ENCODE results near the gene IL36G. TPM values are rescaled to one million over a fixed set of nuclear protein-coding genes. Genes with fewer than 3 reads are reported as not detected.

Gene IL36G
- total and polyA plus RNA-seq, 2 donors (not counting 1 experiment from before 2014, with no cell fraction given): not detected

DNA sequence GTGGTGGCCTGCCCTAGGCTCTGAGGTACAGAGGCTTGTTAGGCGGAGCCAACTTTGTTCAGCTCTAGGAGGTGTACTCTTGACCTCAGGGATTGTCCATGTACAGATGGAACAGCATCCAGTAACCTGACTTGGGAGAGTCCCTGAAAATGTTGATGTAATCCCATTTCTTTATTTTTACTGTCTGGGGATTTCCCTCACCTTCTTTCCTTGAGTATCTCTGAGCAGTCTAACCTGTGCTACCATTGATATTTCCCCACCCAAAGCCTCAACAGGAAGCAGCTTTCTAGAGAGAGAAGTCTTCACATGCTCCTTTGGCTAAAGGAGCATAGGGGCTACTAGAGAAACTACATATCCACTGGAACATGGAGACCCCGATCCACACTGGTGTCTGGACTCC lies 37.8 kb downstream of the IL36G start:
- TF ChIP-seq EZH2 (IDR thresholded peaks at IDR 0.05; ENCODE audit: low read length, missing control alignments): no peak
- TF ChIP-seq, protein P1, sequence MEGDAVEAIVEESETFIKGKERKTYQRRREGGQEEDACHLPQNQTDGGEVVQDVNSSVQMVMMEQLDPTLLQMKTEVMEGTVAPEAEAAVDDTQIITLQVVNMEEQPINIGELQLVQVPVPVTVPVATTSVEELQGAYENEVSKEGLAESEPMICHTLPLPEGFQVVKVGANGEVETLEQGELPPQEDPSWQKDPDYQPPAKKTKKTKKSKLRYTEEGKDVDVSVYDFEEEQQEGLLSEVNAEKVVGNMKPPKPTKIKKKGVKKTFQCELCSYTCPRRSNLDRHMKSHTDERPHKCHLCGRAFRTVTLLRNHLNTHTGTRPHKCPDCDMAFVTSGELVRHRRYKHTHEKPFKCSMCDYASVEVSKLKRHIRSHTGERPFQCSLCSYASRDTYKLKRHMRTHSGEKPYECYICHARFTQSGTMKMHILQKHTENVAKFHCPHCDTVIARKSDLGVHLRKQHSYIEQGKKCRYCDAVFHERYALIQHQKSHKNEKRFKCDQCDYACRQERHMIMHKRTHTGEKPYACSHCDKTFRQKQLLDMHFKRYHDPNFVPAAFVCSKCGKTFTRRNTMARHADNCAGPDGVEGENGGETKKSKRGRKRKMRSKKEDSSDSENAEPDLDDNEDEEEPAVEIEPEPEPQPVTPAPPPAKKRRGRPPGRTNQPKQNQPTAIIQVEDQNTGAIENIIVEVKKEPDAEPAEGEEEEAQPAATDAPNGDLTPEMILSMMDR (conservative IDR thresholded peaks at IDR 0.05 in 1 of 2, IDR thresholded peaks at IDR 0.05 in 1 of 2; ENCODE audit: low read depth in 1 of 2, low read length in 2 of 2): no peak
- H3K79me2 ChIP-seq (ENCODE audit: control insufficient read depth, insufficient read depth, low read length): no peaks in the 10 kb centered on the region
- H3K9me3 ChIP-seq (ENCODE audit: control insufficient read depth, insufficient read depth, low read depth, low read length): no peaks in the 10 kb centered on the region
- no peaks in the 10 kb centered on the region for H3K4me1 ChIP-seq (ENCODE audit: control insufficient read depth, extremely low read depth, insufficient read depth, low read length)
- H2AFZ ChIP-seq (ENCODE audit: low read length): no peak overlapping the region
- H3K36me3 ChIP-seq (ENCODE audit: control insufficient read depth, insufficient read depth, low read length): no peaks in the 10 kb centered on the region
- no peak overlapping the region for H3K27ac ChIP-seq (ENCODE audit: insufficient read depth, low read length)
- no peak for DNase-seq (ENCODE audit: low read depth in 2 of 2)
- peaks cover 5% of the 10 kb centered on the region for H3K27me3 ChIP-seq (ENCODE audit: control insufficient read depth, insufficient read depth, low read length)
- no peak overlapping the region for H3K4me3 ChIP-seq (replicated peaks in 1 of 4; ENCODE audit: control extremely low read depth in 1 of 4, insufficient read depth in 1 of 4, low read depth in 3 of 4, low read length in 4 of 4)
- no peak overlapping the region for H3K9ac ChIP-seq (ENCODE audit: insufficient read depth, low read length)
- no peaks in the 10 kb centered on the region for H4K20me1 ChIP-seq (ENCODE audit: control insufficient read depth, extremely low read depth, insufficient read depth, low read length)
- H3K4me2 ChIP-seq (ENCODE audit: extremely low read depth, insufficient read depth, low read length): no peak overlapping the region

GRCh38 chr2:113018509-113018908 lies 40.7 kb downstream of the IL36G start:
- no peaks in the 10 kb centered on the region for H3K79me2 ChIP-seq (ENCODE audit: control insufficient read depth, insufficient read depth, low read length)
- no peaks in the 10 kb centered on the region for H3K4me1 ChIP-seq (ENCODE audit: control insufficient read depth, extremely low read depth, insufficient read depth, low read length)
- H3K9ac ChIP-seq (ENCODE audit: insufficient read depth, low read length): no peak overlapping the region
- peaks cover 8% of the 10 kb centered on the region for H3K27me3 ChIP-seq (ENCODE audit: control insufficient read depth, insufficient read depth, low read length)
- H3K9me3 ChIP-seq (ENCODE audit: control insufficient read depth, insufficient read depth, low read depth, low read length): no peaks in the 10 kb centered on the region
- H4K20me1 ChIP-seq (ENCODE audit: control insufficient read depth, extremely low read depth, insufficient read depth, low read length): no peaks in the 10 kb centered on the region
- no peak overlapping the region for H3K27ac ChIP-seq (ENCODE audit: insufficient read depth, low read length)
- H3K4me2 ChIP-seq (ENCODE audit: extremely low read depth, insufficient read depth, low read length): no peak overlapping the region
- no peak overlapping the region for H2AFZ ChIP-seq (ENCODE audit: low read length)
- no peak for DNase-seq (ENCODE audit: low read depth in 2 of 2)
- H3K4me3 ChIP-seq (replicated peaks in 1 of 4; ENCODE audit: control extremely low read depth in 1 of 4, insufficient read depth in 1 of 4, low read depth in 3 of 4, low read length in 4 of 4): no peak overlapping the region
- TF ChIP-seq EZH2 (IDR thresholded peaks at IDR 0.05; ENCODE audit: low read length, missing control alignments): no peak
- TF ChIP-seq, protein P1 (conservative IDR thresholded peaks at IDR 0.05 in 1 of 2, IDR thresholded peaks at IDR 0.05 in 1 of 2; ENCODE audit: low read depth in 1 of 2, low read length in 2 of 2): no peak
- no peaks in the 10 kb centered on the region for H3K36me3 ChIP-seq (ENCODE audit: control insufficient read depth, insufficient read depth, low read length)

DNA sequence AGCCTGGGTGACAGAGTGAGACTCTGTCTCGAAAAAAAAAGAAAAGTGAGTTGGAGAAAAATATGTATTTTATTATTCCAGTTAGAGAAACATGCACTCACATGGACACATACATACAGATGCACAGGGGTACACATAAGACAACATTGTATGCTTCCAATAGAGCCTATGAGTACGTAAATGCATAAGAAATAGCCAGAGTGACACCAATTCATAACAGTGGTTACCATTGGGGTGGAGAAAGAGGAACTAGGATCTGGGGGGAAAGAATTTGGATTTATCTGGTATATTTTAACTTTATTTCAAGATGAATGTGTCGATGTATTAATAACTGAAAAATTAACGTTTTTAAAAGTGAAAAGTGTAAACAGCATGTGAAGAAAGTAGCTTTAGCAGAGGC lies 43.5 kb downstream of the IL36G start:
- H3K4me2 ChIP-seq (ENCODE audit: extremely low read depth, insufficient read depth, low read length): no peak overlapping the region
- H2AFZ ChIP-seq (ENCODE audit: low read length): no peak overlapping the region
- H3K9ac ChIP-seq (ENCODE audit: insufficient read depth, low read length): no peak overlapping the region
- no peaks in the 10 kb centered on the region for H3K9me3 ChIP-seq (ENCODE audit: control insufficient read depth, insufficient read depth, low read depth, low read length)
- no peak for TF ChIP-seq EZH2 (IDR thresholded peaks at IDR 0.05; ENCODE audit: low read length, missing control alignments)
- TF ChIP-seq, protein P1 (conservative IDR thresholded peaks at IDR 0.05 in 1 of 2, IDR thresholded peaks at IDR 0.05 in 1 of 2; ENCODE audit: low read depth in 1 of 2, low read length in 2 of 2): no peak
- no peak overlapping the region for H3K4me3 ChIP-seq (replicated peaks in 1 of 4; ENCODE audit: control extremely low read depth in 1 of 4, insufficient read depth in 1 of 4, low read depth in 3 of 4, low read length in 4 of 4)
- H3K27ac ChIP-seq (ENCODE audit: insufficient read depth, low read length): no peak overlapping the region
- H3K36me3 ChIP-seq (ENCODE audit: control insufficient read depth, insufficient read depth, low read length): no peaks in the 10 kb centered on the region
- H3K4me1 ChIP-seq (ENCODE audit: control insufficient read depth, extremely low read depth, insufficient read depth, low read length): no peaks in the 10 kb centered on the region
- DNase-seq (ENCODE audit: low read depth in 2 of 2): no peak
- H3K27me3 ChIP-seq (ENCODE audit: control insufficient read depth, insufficient read depth, low read length): peaks cover 15% of the 10 kb centered on the region
- H4K20me1 ChIP-seq (ENCODE audit: control insufficient read depth, extremely low read depth, insufficient read depth, low read length): no peaks in the 10 kb centered on the region
- no peaks in the 10 kb centered on the region for H3K79me2 ChIP-seq (ENCODE audit: control insufficient read depth, insufficient read depth, low read length)
